PC-9 (cell line): ENCODE measurements around the gene MAP7D2.

ENCODE experiments used
- CTCF ChIP-seq: fragments of 200-600 bp; sonication (generic); conservative IDR thresholded peaks from 2 replicates; pipeline ENCODE4 v1.6.1; 2017; ENCODE audit warnings: mixed run types, antibody characterized with exemption, mild to moderate bottlenecking, moderate library complexity
- EZH2 ChIP-seq: fragments of 200-600 bp; sonication (generic); IDR thresholded peaks from 2 replicates; pipeline ENCODE4 v1.8.0; 2017; ENCODE audit warnings: antibody characterized with exemption, low read depth

GRCh38 chrX:20071511-20072079 is 45.1 kb downstream of the MAP7D2 start:
- TF ChIP-seq CTCF (no peak), EZH2 (no peak)
